ENCODE measurements around the gene SMIM35. TPM values are rescaled to one million over a fixed set of nuclear protein-coding genes. Genes with fewer than 3 reads are reported as not detected.
"Not testable (repeated sequence)": the region's sequence is repeated elsewhere in the genome, so short reads cannot be mapped to it uniquely, and the experiment has no call there.

Gene SMIM35
- total RNA-seq, 1 donor from 2014 or later, result 0.14 TPM

- H3K27me3 Mint-ChIP-seq; intact Hi-C loops (cut with micrococcal nuclease): not testable (repeated sequence)
- Mint-ChIP-seq H3K27ac (peak overlapping the region; percentile 94), H3K4me1 (peaks cover 87% of the 10 kb centered on the region), H3K4me3 (peak overlapping the region; percentile 71), H3K9me3 (peaks cover 12% of the 10 kb centered on the region), H3K36me3 (ENCODE audit: low read depth) (peaks cover 19% of the 10 kb centered on the region)
- DNase-seq, result peak; percentile 79
Observed at GRCh38 chr11:118007563-118008270, 79.0 kb downstream of the SMIM35 start.

- H3K27me3 Mint-ChIP-seq, result no peaks in the 10 kb centered on the region
- H3K4me1 Mint-ChIP-seq, result peaks cover 89% of the 10 kb centered on the region
- H3K4me3 Mint-ChIP-seq, result peak overlapping the region; percentile 32
- H3K9me3 Mint-ChIP-seq, result peaks cover 12% of the 10 kb centered on the region
- intact Hi-C loops (cut with micrococcal nuclease), result no loop called here
- peak; percentile 56 for DNase-seq
- H3K27ac Mint-ChIP-seq, result peak overlapping the region; percentile 94
- peaks cover 19% of the 10 kb centered on the region for H3K36me3 Mint-ChIP-seq (ENCODE audit: low read depth)
Observed at GRCh38 chr11:118007040-118007439, 79.7 kb downstream of the SMIM35 start.

- DNase-seq, result no peak
- Mint-ChIP-seq H3K4me1 (peaks cover 94% of the 10 kb centered on the region), H3K4me3 (no peak overlapping the region), H3K36me3 (ENCODE audit: low read depth) (peaks cover 25% of the 10 kb centered on the region), H3K27ac (peak overlapping the region; percentile 99), H3K27me3 (no peaks in the 10 kb centered on the region), H3K9me3 (peaks cover 12% of the 10 kb centered on the region)
- intact Hi-C loops (cut with micrococcal nuclease), result no loop called here
Observed at GRCh38 chr11:118006153-118006534, 80.6 kb downstream of the SMIM35 start.

- Mint-ChIP-seq H3K4me3 (peak overlapping the region; percentile 6), H3K27me3 (no peaks in the 10 kb centered on the region), H3K36me3 (ENCODE audit: low read depth) (peaks cover 27% of the 10 kb centered on the region), H3K9me3 (peaks cover 12% of the 10 kb centered on the region), H3K4me1 (peaks cover 95% of the 10 kb centered on the region), H3K27ac (peak overlapping the region; percentile 99)
- no peak for DNase-seq
- intact Hi-C loops (cut with micrococcal nuclease), result no loop called here
Observed at GRCh38 chr11:118005224-118006152, 81.3 kb downstream of the SMIM35 start.

- H3K27ac Mint-ChIP-seq, result peak overlapping the region; percentile 99
- H3K27me3 Mint-ChIP-seq, result no peaks in the 10 kb centered on the region
- H3K4me3 Mint-ChIP-seq, result peak overlapping the region; percentile 24
- H3K9me3 Mint-ChIP-seq, result peaks cover 12% of the 10 kb centered on the region
- peak; percentile 60 for DNase-seq
- peaks cover 96% of the 10 kb centered on the region for H3K4me1 Mint-ChIP-seq
- peaks cover 35% of the 10 kb centered on the region for H3K36me3 Mint-ChIP-seq (ENCODE audit: low read depth)
- intact Hi-C loops (cut with micrococcal nuclease), result loop anchor here (5.0 kb wide), 1 partner anchor 213 kb away; no protein-coding TSS in a partner anchor
Observed at GRCh38 chr11:118004543-118005223, 82.1 kb downstream of the SMIM35 start.

- H3K9me3 Mint-ChIP-seq, result peaks cover 12% of the 10 kb centered on the region
- no peaks in the 10 kb centered on the region for H3K27me3 Mint-ChIP-seq
- peaks cover 90% of the 10 kb centered on the region for H3K4me1 Mint-ChIP-seq
- intact Hi-C loops (cut with micrococcal nuclease), result loop anchor here (2.0 to 5.0 kb wide), 3 partner anchors 185 to 433 kb away; partner anchors contain the start of gene KMT2A
- H3K27ac Mint-ChIP-seq, result peak overlapping the region; percentile 99
- H3K36me3 Mint-ChIP-seq (ENCODE audit: low read depth), result peaks cover 46% of the 10 kb centered on the region
- DNase-seq, result peak; percentile 72
- peak overlapping the region; percentile 72 for H3K4me3 Mint-ChIP-seq
Observed at GRCh38 chr11:118003456-118003855, 83.3 kb downstream of the SMIM35 start.

- DNase-seq, result peak; percentile 88
- H3K27me3 Mint-ChIP-seq, result no peaks in the 10 kb centered on the region
- peak overlapping the region; percentile 99 for H3K27ac Mint-ChIP-seq
- H3K9me3 Mint-ChIP-seq, result peaks cover 12% of the 10 kb centered on the region
- peaks cover 89% of the 10 kb centered on the region for H3K4me1 Mint-ChIP-seq
- peaks cover 51% of the 10 kb centered on the region for H3K36me3 Mint-ChIP-seq (ENCODE audit: low read depth)
- intact Hi-C loops (cut with micrococcal nuclease), result loop anchor here (1.0 to 5.0 kb wide), 10 partner anchors 13 to 434 kb away; partner anchors contain the start of gene KMT2A
- peak overlapping the region; percentile 72 for H3K4me3 Mint-ChIP-seq
Observed at GRCh38 chr11:118002541-118003423, 84.0 kb downstream of the SMIM35 start.

GRCh38 chr11:118002010-118002540, 84.7 kb downstream of the SMIM35 start:
- intact Hi-C loops (cut with micrococcal nuclease), result loop anchor here (1.0 to 5.0 kb wide), 10 partner anchors 13 to 435 kb away; partner anchors contain the start of gene KMT2A
- Mint-ChIP-seq H3K36me3 (ENCODE audit: low read depth) (peaks cover 58% of the 10 kb centered on the region), H3K4me1 (peaks cover 89% of the 10 kb centered on the region), H3K27ac (peak overlapping the region; percentile 99), H3K4me3 (peak overlapping the region; percentile 72), H3K9me3 (peaks cover 12% of the 10 kb centered on the region), H3K27me3 (no peaks in the 10 kb centered on the region)
- DNase-seq, result peak; percentile 91

GRCh38 chr11:118001494-118001971, 85.2 kb downstream of the SMIM35 start:
- peak; percentile 88 for DNase-seq
- intact Hi-C loops (cut with micrococcal nuclease), result loop anchor here (5.0 kb wide), 1 partner anchor 216 kb away; no protein-coding TSS in a partner anchor

GRCh38 chr11:118000850-118001228, 85.9 kb downstream of the SMIM35 start:
- peak; percentile 62 for DNase-seq
- H3K27me3 Mint-ChIP-seq, result no peaks in the 10 kb centered on the region
- intact Hi-C loops (cut with micrococcal nuclease), result loop anchor here (5.0 kb wide), 1 partner anchor 216 kb away; no protein-coding TSS in a partner anchor
- peaks cover 66% of the 10 kb centered on the region for H3K36me3 Mint-ChIP-seq (ENCODE audit: low read depth)
- peak overlapping the region; percentile 5 for H3K4me3 Mint-ChIP-seq
- H3K4me1 Mint-ChIP-seq, result peaks cover 86% of the 10 kb centered on the region
- H3K9me3 Mint-ChIP-seq, result peaks cover 12% of the 10 kb centered on the region
- H3K27ac Mint-ChIP-seq, result peak overlapping the region; percentile 99

More at GRCh38 chr11:118001494-118001971, 85.2 kb downstream of the SMIM35 start:
- peak overlapping the region; percentile 72 for H3K4me3 Mint-ChIP-seq
- H3K27me3 Mint-ChIP-seq, result no peaks in the 10 kb centered on the region
- peak overlapping the region; percentile 99 for H3K27ac Mint-ChIP-seq
- peaks cover 12% of the 10 kb centered on the region for H3K9me3 Mint-ChIP-seq
- H3K4me1 Mint-ChIP-seq, result peaks cover 87% of the 10 kb centered on the region
- peaks cover 63% of the 10 kb centered on the region for H3K36me3 Mint-ChIP-seq (ENCODE audit: low read depth)

- Mint-ChIP-seq H3K4me3 (peak overlapping the region; percentile 42), H3K27me3 (no peaks in the 10 kb centered on the region), H3K4me1 (peaks cover 85% of the 10 kb centered on the region), H3K9me3 (peaks cover 12% of the 10 kb centered on the region), H3K36me3 (ENCODE audit: low read depth) (peaks cover 67% of the 10 kb centered on the region), H3K27ac (peak overlapping the region; percentile 99)
- DNase-seq, result peak; percentile 61
- intact Hi-C loops (cut with micrococcal nuclease), result loop anchor here (5.0 kb wide), 1 partner anchor 217 kb away; no protein-coding TSS in a partner anchor
Observed at GRCh38 chr11:118000067-118000849, 86.5 kb downstream of the SMIM35 start.

All from activated CD4-positive, alpha-beta T cell treated with anti-CD3 and anti-CD28 coated beads, Interleukin-2, amount 10 ng/mL, durations not matched to agents 24 days and 14 days (primary cell).